ENCODE results near the gene SHISAL1. TPM values are rescaled to one million over a fixed set of nuclear protein-coding genes. Genes with fewer than 3 reads are reported as not detected.

SHISAL1 gene
- total RNA-seq: not detected

- ATAC-seq (no peak), DNase-seq (ENCODE audit: low spot score in 2 of 2) (no peak)
- Mint-ChIP-seq H3K27ac (peak within 1 kb of the TSS in 1 of 2 donors; percentile 55), H3K36me3 (no peaks in the 10 kb centered on the region), H3K9me3 (no peaks in the 10 kb centered on the region)
These were observed at the start of gene SHISAL1 for GRCh38 chr22:44312766-44313165. TSS of gene SHISAL1 (minus strand) at chr22:44312951. CDS start at chr22:44300945, 12,006 bp downstream.

GRCh38 chr22:44361391-44362126, 48.8 kb upstream of the SHISAL1 start:
- no peaks in the 10 kb centered on the region for H3K36me3 Mint-ChIP-seq
- no peak for DNase-seq (ENCODE audit: low spot score in 2 of 2)
- no peak for ATAC-seq
- no peaks in the 10 kb centered on the region for H3K9me3 Mint-ChIP-seq
- no peak overlapping the region for H3K27ac Mint-ChIP-seq

- no peak for DNase-seq (ENCODE audit: low spot score in 2 of 2)
- Mint-ChIP-seq H3K9me3 (no peaks in the 10 kb centered on the region), H3K27ac (no peak overlapping the region), H3K36me3 (no peaks in the 10 kb centered on the region)
- no peak for ATAC-seq
These were observed 48.1 kb upstream of the SHISAL1 start for GRCh38 chr22:44360668-44361381.

- ATAC-seq: no peak
- H3K36me3 Mint-ChIP-seq: no peaks in the 10 kb centered on the region
- no peaks in the 10 kb centered on the region for H3K9me3 Mint-ChIP-seq
- DNase-seq (ENCODE audit: low spot score in 2 of 2): no peak
- no peak overlapping the region for H3K27ac Mint-ChIP-seq
These were observed 47.5 kb upstream of the SHISAL1 start for GRCh38 chr22:44360306-44360667.

GRCh38 chr22:44359496-44360110, 46.9 kb upstream of the SHISAL1 start:
- DNase-seq (ENCODE audit: low spot score in 2 of 2) (no peak), ATAC-seq (no peak)
- no peak overlapping the region for H3K27ac Mint-ChIP-seq
- H3K36me3 Mint-ChIP-seq: no peaks in the 10 kb centered on the region
- no peaks in the 10 kb centered on the region for H3K9me3 Mint-ChIP-seq

GRCh38 chr22:44358709-44359440, 46.1 kb upstream of the SHISAL1 start:
- H3K27ac Mint-ChIP-seq: no peak overlapping the region
- H3K9me3 Mint-ChIP-seq: no peaks in the 10 kb centered on the region
- DNase-seq (ENCODE audit: low spot score in 2 of 2) (no peak), ATAC-seq (no peak)
- H3K36me3 Mint-ChIP-seq: no peaks in the 10 kb centered on the region

- no peak for ATAC-seq
- no peaks in the 10 kb centered on the region for H3K36me3 Mint-ChIP-seq
These were observed 45.3 kb upstream of the SHISAL1 start for GRCh38 chr22:44357966-44358465.

GRCh38 chr22:44357296-44357965, 44.7 kb upstream of the SHISAL1 start:
- no peak for DNase-seq (ENCODE audit: low spot score in 2 of 2)
- H3K9me3 Mint-ChIP-seq: no peaks in the 10 kb centered on the region
- ATAC-seq: no peak
- H3K36me3 Mint-ChIP-seq: no peaks in the 10 kb centered on the region
- no peak overlapping the region for H3K27ac Mint-ChIP-seq

More at GRCh38 chr22:44357966-44358465, 45.3 kb upstream of the SHISAL1 start:
- Mint-ChIP-seq H3K9me3 (no peaks in the 10 kb centered on the region), H3K27ac (no peak overlapping the region)
- DNase-seq (ENCODE audit: low spot score in 2 of 2): no peak

GRCh38 chr22:44355716-44356070, 42.9 kb upstream of the SHISAL1 start:
- Mint-ChIP-seq H3K27ac (no peak overlapping the region), H3K36me3 (no peaks in the 10 kb centered on the region), H3K9me3 (no peaks in the 10 kb centered on the region)
- DNase-seq (ENCODE audit: low spot score in 2 of 2): no peak
- no peak for ATAC-seq

GRCh38 chr22:44354288-44354687, 41.5 kb upstream of the SHISAL1 start:
- Mint-ChIP-seq H3K27ac (no peak overlapping the region), H3K9me3 (no peaks in the 10 kb centered on the region), H3K36me3 (no peaks in the 10 kb centered on the region)
- DNase-seq (ENCODE audit: low spot score in 2 of 2) (no peak), ATAC-seq (no peak)

- no peaks in the 10 kb centered on the region for H3K9me3 Mint-ChIP-seq
- H3K36me3 Mint-ChIP-seq: no peaks in the 10 kb centered on the region
- no peak overlapping the region for H3K27ac Mint-ChIP-seq
- ATAC-seq: no peak
- DNase-seq (ENCODE audit: low spot score in 2 of 2): no peak
These were observed 40.3 kb upstream of the SHISAL1 start for GRCh38 chr22:44353041-44353440.

- H3K9me3 Mint-ChIP-seq: no peaks in the 10 kb centered on the region
- no peak overlapping the region for H3K27ac Mint-ChIP-seq
- DNase-seq (ENCODE audit: low spot score in 2 of 2) (no peak), ATAC-seq (no peak)
- H3K36me3 Mint-ChIP-seq: no peaks in the 10 kb centered on the region
These were observed 39.8 kb upstream of the SHISAL1 start for GRCh38 chr22:44352378-44353035.

- no peaks in the 10 kb centered on the region for H3K9me3 Mint-ChIP-seq
- peak overlapping the region in 1 of 2 donors; percentile 89 for H3K27ac Mint-ChIP-seq
- ATAC-seq: peak; percentile 86 to 97
- DNase-seq (ENCODE audit: low spot score in 2 of 2): peak; percentile 56 to 59
- H3K36me3 Mint-ChIP-seq: no peaks in the 10 kb centered on the region
These were observed 39.1 kb upstream of the SHISAL1 start for GRCh38 chr22:44351685-44352377.

- ATAC-seq: no peak
- no peaks in the 10 kb centered on the region for H3K9me3 Mint-ChIP-seq
- H3K27ac Mint-ChIP-seq: peak overlapping the region in 1 of 2 donors; percentile 89
- H3K36me3 Mint-ChIP-seq: no peaks in the 10 kb centered on the region
- no peak for DNase-seq (ENCODE audit: low spot score in 2 of 2)
These were observed 38.3 kb upstream of the SHISAL1 start for GRCh38 chr22:44351037-44351436.

- Mint-ChIP-seq H3K36me3 (no peaks in the 10 kb centered on the region), H3K27ac (no peak overlapping the region), H3K9me3 (no peaks in the 10 kb centered on the region)
- DNase-seq (ENCODE audit: low spot score in 2 of 2) (no peak), ATAC-seq (no peak)
These were observed 36.8 kb upstream of the SHISAL1 start for GRCh38 chr22:44349594-44349993.

Measured in activated naive CD4-positive, alpha-beta T cell treated with anti-CD3 and anti-CD28 coated beads, Interleukin-2, amount 50 U/mL, for 72 hours (primary cell).